Mucosa of gallbladder (tissue), 1 donor: ENCODE results near the gene HNRNPA1. TPM values are rescaled to one million over a fixed set of nuclear protein-coding genes. Genes with fewer than 3 reads are reported as not detected.
"Not testable (repeated sequence)": the region's sequence is repeated elsewhere in the genome, so short reads cannot be mapped to it uniquely, and the experiment has no call there.

ENCODE experiments used
- DNase-seq: peaks from one replicate; pipeline ENCODE4 v3.0.0-alpha.2; 2020; ENCODE audit warnings: low spot score
- total RNA-seq: library from RNA; stranded (reverse); gene quantifications from one replicate; pipeline ENCODE4 v1.2.1, GENCODE V29; 2021
- donor health status: DM: no; HTN: no; CAD: no.

Gene HNRNPA1
- total RNA-seq, 1 donor from 2014 or later, result 686 TPM

GRCh38 chr12:54298904-54299303 lies 18.4 kb downstream of the HNRNPA1 start:
- no peak for DNase-seq

- DNase-seq, result no peak
These were observed 19.1 kb downstream of the HNRNPA1 start for GRCh38 chr12:54299515-54300224.

GRCh38 chr12:54300225-54300731 lies 19.8 kb downstream of the HNRNPA1 start:
- no peak for DNase-seq

GRCh38 chr12:54300732-54301427 lies 20.4 kb downstream of the HNRNPA1 start, which contains the start of gene NFE2:
TSS of gene NFE2 (minus strand) at chr12:54301015. CDS start at chr12:54295248, 5,767 bp downstream.
- DNase-seq, result no peak

- DNase-seq, result no peak
These were observed 21.0 kb downstream of the HNRNPA1 start for GRCh38 chr12:54301428-54302048.

- DNase-seq, result no peak
These were observed 23.1 kb downstream of the HNRNPA1 start for GRCh38 chr12:54303640-54304039.

- peak; percentile 75 for DNase-seq
These were observed 23.8 kb downstream of the HNRNPA1 start for GRCh38 chr12:54304187-54304810.

- DNase-seq, result peak; percentile 89
These were observed 26.6 kb downstream of the HNRNPA1 start for GRCh38 chr12:54306925-54307741.

- no peak for DNase-seq
These were observed 30.5 kb downstream of the HNRNPA1 start for GRCh38 chr12:54311051-54311450.

GRCh38 chr12:54312309-54312708 lies 31.8 kb downstream of the HNRNPA1 start:
- not testable (repeated sequence) for DNase-seq

- no peak for DNase-seq
These were observed 40.8 kb downstream of the HNRNPA1 start for GRCh38 chr12:54321363-54321762.

- peak; percentile 98 for DNase-seq
These were observed 44.3 kb downstream of the HNRNPA1 start, which contains the start of gene COPZ1 for GRCh38 chr12:54324617-54325441. TSS of gene COPZ1 (plus strand) at chr12:54325131. CDS start at chr12:54325164, 33 bp downstream.

GRCh38 chr12:54325442-54326109 lies 45.0 kb downstream of the HNRNPA1 start:
- DNase-seq, result not testable (repeated sequence)

GRCh38 chr12:54328595-54329337 lies 48.2 kb downstream of the HNRNPA1 start:
- DNase-seq, result no peak

GRCh38 chr12:54329759-54330158 lies 49.2 kb downstream of the HNRNPA1 start:
- no peak for DNase-seq

GRCh38 chr12:54330442-54330841 lies 49.9 kb downstream of the HNRNPA1 start:
- DNase-seq, result no peak

- DNase-seq, result no peak
These were observed 50.9 kb downstream of the HNRNPA1 start for GRCh38 chr12:54331461-54331860.

GRCh38 chr12:54333420-54334034 lies 53.0 kb downstream of the HNRNPA1 start:
- DNase-seq, result no peak
